GM10847 (cell line): ENCODE results near the gene SVIL.

Experiments
- POLR2A ChIP-seq: IDR thresholded peaks from 2 replicates; pipeline ENCODE4 v1.6.1; 2011; ENCODE audit not compliant: insufficient read length; ENCODE audit errors: extremely low read depth

Gene SVIL

GRCh38 chr10:29576681-29577080 lies 58.1 kb downstream of the SVIL start:
- TF ChIP-seq POLR2A: no peak

GRCh38 chr10:29575098-29575455 lies 59.7 kb downstream of the SVIL start:
- TF ChIP-seq POLR2A: no peak

GRCh38 chr10:29569795-29570194 lies 65.0 kb downstream of the SVIL start:
- TF ChIP-seq POLR2A: no peak

GRCh38 chr10:29567003-29567402 lies 67.8 kb downstream of the SVIL start:
- TF ChIP-seq POLR2A: no peak

GRCh38 chr10:29563420-29564035 lies 71.2 kb downstream of the SVIL start:
- no peak for TF ChIP-seq POLR2A

- no peak for TF ChIP-seq POLR2A
Observed at GRCh38 chr10:29559996-29560395, 74.8 kb downstream of the SVIL start.

- TF ChIP-seq POLR2A: no peak
Observed at GRCh38 chr10:29557665-29558064, 77.1 kb downstream of the SVIL start.

GRCh38 chr10:29555746-29556481 lies 78.9 kb downstream of the SVIL start:
- no peak for TF ChIP-seq POLR2A

GRCh38 chr10:29555091-29555745 lies 79.6 kb downstream of the SVIL start:
- no peak for TF ChIP-seq POLR2A

GRCh38 chr10:29554660-29555059 lies 80.1 kb downstream of the SVIL start:
- no peak for TF ChIP-seq POLR2A

- no peak for TF ChIP-seq POLR2A
Observed at GRCh38 chr10:29553544-29554250, 81.1 kb downstream of the SVIL start.

GRCh38 chr10:29546773-29547313 lies 87.9 kb downstream of the SVIL start:
- TF ChIP-seq POLR2A: no peak

- no peak for TF ChIP-seq POLR2A
Observed at GRCh38 chr10:29545122-29545521, 89.6 kb downstream of the SVIL start.

- no peak for TF ChIP-seq POLR2A
Observed at GRCh38 chr10:29543715-29544114, 91.1 kb downstream of the SVIL start.

- TF ChIP-seq POLR2A: no peak
Observed at GRCh38 chr10:29542723-29543122, 92.0 kb downstream of the SVIL start.
